NCI-H187 (cell line): ENCODE results near the gene TLE2.
"Not testable (repeated sequence)": the region's sequence is repeated elsewhere in the genome, so short reads cannot be mapped to it uniquely, and the experiment has no call there.

Source experiments
- DNase-seq, 2 experiments: peaks; one replicate each; lab custom pipeline; 2025; lab: John Stamatoyannopoulos, UW

TLE2 gene

DNA sequence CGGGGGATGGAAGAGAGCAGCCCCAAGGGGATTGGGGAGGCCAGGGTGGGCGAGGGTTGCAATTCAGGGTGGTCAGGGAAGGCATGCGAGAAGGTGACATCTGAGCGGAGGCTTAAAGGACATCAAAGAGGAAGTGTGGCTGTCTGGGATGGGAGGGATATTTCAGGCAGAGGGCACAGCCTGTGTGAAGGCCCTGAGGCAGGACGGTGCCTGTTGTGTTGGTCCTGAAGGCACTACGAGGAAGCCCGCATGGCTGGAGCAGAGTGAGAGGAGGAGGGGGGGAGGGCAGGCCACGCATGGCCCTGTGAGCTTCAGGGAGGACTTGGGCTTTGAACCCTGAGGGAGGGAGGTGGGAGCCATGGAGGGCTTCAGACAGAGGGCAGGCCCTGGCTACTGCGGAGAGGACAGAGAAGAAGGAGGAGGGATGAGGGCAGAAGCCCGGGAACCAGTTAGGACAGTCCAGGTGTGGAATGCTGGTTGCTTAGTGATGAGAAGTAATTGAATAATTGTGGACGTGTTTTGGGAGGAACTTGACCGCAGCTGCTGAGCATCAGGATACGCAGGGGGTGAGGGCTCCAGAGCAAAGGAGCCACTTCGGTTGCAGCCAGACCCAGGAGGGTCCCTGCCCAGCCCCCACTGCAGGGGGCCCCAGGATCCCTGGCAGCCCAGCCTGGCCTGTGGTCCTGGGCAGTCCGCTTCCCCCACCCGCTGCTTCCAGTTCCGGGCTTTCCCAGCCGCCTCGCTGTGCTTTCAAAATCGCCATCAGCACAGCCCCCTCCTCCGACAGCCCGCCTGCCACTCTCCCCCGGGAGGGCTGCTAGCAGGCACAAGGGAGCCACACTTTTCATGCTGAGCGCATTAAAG is 45.5 kb downstream of the TLE2 start:
- peak; percentile 93 to 98 for DNase-seq

DNA sequence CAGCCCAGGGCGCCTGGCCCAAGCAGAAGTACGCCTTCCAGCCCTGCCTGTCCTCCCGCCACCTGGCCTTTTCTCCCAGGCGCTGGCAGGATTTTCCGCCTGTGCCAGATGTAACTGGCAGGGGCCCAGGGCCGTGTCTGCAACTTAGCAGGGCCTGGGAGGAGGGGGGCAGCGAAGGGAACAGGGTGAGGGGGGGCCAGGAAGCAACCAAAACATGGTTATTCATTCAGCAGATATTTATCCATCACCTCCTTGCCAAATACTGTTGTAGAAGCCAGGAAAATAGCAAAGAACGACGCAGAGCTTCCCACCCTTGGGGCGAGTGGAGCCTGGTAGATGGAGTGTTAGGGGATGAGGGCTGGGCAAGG is 46.1 kb downstream of the TLE2 start:
- DNase-seq: peak in 1 of 2 experiments; percentile 45

DNA sequence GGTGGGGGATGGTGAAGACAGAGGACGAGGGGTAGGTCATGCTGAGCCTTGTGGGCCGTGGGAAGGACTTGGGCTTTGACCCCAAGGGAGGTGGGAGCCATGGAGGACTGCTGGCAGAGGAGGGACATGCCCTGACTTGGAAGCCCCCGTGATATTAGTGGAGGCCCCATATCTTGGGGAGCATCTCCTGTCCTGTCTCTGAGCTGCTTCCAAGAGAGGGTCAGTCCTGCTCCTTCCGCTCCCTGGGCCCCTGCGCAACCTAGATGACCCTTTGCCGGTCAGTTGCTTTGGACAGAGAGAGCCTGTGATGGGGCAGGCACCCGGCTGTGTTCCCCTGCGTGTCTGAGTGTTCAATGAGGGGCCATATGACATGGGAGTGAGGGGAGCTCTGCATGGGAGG is 46.5 kb downstream of the TLE2 start:
- DNase-seq: no peak

DNA sequence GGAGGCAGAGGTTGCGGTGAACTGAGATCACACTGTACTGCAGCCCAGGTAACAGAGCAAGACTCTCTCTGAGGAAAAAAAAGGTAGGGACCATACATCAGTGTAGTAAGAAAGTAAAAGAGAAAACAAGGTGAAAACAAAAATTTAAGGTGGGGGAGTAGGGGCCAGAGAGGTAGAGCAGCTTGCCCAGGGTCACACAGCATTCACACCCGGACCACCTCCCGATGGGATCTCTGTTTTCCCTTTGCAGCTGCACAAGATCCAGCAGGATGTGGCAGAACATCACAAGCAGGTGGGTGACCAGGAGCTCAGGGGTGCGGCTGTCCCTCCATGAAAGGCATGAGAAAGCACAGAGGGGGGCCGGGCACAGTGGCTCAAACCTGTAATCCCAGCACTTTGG is 47.2 kb downstream of the TLE2 start:
- DNase-seq: no peak

- no peak for DNase-seq
Observed at GRCh38 chr19:2978772-2979171, 50.3 kb downstream of the TLE2 start.

- DNase-seq: no peak
Observed at GRCh38 chr19:2978166-2978767, 50.8 kb downstream of the TLE2 start.

DNA sequence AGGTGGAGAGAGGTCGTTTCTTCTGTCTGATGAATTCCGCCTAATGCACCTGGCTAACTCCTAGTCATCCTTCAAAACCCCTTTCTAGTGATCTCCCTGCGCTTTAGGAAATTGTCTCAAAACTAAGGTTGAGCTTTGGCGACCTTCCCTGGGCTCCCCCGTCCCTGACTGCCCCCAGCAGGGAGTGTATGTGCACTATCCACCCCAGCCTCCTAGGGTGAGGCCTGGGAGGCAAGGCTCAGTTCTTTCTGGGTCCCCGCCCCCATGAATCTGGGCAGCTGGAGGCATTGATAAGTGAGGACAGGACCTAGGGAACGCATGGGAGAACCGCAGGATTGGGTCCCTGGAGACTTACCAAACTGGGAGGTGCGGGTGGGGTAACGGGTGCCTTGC is 51.3 kb downstream of the TLE2 start:
- no peak for DNase-seq

- peak; percentile 95 to 98 for DNase-seq
Observed at GRCh38 chr19:2977001-2977745, 51.9 kb downstream of the TLE2 start, which contains the start of gene TLE6. TLE6 (plus strand) TSS chr19:2977564; CDS start chr19:2978234, 670 bp downstream.

DNA sequence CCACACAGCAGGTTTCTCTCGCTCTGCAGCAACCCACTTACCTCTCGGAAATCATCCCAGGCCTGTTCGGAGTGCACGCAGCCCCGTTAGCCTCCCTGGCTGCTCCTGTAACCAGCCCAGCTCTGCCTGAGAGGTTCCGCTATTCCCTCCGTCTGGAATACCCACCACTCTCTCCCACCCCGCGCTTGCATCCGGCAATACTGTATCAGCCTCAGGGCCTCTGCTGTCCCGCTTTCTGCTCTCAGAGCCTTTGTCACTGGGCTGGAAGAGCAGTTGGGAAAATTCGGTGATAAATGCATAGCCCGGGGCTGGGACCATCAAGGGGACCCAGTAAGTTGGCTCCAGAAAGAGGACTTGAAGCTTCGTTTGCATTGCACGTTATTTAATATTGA is 52.5 kb downstream of the TLE2 start:
- peak in 1 of 2 experiments; percentile 65 for DNase-seq

GRCh38 chr19:2974342-2975041 is 54.6 kb downstream of the TLE2 start:
- no peak for DNase-seq

DNA sequence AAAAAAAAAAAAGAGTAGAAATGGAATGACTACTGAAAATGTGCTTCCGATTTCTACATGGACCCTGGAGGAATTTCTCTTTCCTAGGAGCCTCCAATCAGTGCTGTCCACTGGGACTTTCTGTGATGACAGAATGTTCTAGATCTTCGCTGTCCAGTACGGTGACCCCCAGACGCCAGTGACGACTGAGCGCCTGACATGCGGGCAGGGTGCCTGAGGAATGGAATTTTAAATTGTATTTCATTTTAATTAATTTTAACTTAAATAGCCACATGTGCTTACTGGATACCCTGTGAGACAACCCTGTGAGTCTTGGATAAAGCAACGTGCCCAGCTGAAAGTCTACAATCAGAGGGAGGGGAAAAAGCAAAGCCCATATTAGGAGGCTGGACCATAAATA is 55.9 kb downstream of the TLE2 start:
- no peak for DNase-seq

- no peak for DNase-seq
Observed at GRCh38 chr19:2970201-2970835, 58.8 kb downstream of the TLE2 start.

DNA sequence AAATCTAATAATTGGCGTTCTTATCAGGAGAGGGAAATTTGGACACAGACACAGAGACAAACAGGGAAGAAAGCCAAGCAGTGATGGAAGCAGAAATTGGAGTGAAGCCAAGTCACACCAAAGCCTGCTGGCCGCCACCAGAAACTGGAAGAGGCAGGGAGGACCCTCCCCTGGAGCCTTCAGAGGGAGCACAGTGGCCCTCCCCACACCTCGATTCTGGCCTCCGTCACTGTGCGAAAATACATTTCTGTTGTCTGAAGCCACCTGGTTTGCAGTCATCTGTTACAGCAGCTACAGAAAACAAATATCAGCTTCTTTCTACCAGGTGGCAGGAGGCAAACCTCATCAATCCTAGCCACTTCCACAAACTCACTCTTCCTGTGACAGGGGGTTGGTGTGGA is 60.0 kb downstream of the TLE2 start:
- DNase-seq: peak; percentile 75 to 83

GRCh38 chr19:2967972-2968371 is 61.1 kb downstream of the TLE2 start:
- DNase-seq: no peak

DNA sequence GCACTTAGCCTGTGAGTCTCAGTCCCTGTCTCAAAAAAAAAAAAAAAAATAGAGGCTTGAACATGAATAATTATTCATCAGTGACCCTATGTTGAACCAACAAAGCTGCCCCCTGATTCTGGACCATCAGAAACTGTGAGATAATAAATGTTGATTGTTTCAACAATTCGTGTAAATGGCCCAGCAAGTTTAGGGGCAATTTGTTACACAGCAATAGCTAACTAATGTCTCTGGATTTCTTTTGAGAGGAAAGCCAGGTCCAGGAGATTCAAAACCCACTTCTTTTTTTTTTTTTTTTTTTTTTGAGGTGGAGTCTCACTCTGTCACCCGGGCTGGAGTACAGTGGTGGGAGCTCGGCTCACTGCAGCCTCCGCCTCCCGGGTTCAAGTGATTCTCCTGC is 64.2 kb downstream of the TLE2 start:
- no peak for DNase-seq

DNA sequence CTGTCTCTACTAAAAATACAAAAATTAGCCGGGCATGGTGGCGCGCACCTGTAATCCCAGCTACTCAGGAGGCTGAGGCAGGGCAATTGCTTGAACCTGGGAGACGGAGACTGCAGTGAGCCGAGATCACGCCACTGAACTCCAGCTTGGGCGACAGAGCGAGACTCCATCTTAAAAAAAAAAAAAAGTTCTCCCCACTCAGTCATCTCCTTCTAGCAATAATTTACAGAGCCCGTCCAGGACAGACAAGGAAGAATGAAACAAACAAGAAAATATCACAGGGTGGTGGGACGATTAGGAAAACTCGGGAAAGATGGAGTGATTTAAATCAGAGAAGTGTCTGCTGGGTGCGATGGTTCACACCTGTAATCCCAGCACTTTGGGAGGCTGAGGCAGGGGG is 65.4 kb downstream of the TLE2 start:
- not testable (repeated sequence) for DNase-seq

DNA sequence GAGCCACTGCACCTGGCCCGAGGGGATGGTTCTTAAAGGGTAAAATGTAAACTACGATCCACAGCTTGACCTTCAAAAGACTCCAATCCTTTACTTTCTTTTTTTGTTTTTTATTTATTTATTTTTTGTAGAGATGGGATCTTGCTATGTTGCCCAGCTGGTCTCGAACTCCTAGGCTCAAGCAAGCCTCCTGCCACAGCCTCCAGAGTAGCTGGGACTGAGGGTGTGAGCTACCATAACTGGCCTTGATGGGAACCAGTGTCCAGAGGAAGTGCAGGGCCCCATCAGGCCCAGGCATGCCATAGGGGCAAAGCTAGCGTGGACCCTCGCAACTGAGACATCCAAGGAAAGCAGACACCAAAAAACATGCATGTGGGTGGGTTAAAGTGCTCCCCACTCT is 66.0 kb downstream of the TLE2 start:
- DNase-seq: no peak

- DNase-seq: peak; percentile 69 to 74
Observed at GRCh38 chr19:2962018-2962670, 66.9 kb downstream of the TLE2 start.

DNA sequence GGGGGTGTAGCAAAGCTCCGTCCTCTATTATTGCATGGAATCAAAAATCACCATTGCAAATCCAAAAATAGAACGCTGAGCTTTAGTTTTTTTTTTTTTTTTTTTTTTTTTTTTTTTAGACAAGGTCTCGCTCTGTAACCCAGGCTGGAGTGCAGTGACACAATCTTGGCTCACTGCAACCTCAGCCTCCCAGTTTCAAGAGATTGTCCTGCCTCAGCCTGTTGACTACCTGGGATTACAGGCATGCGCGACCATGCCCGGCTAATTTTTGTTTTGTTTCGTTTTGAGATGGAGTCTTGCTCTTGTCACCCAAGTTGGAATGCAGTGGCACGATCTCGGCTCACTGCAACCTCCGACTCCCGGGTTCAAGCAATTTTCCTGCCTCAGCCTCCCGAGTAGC is 69.0 kb downstream of the TLE2 start:
- no peak for DNase-seq

GRCh38 chr19:2957160-2957559 is 71.9 kb downstream of the TLE2 start:
- DNase-seq: no peak

GRCh38 chr19:2952953-2953481 is 76.1 kb downstream of the TLE2 start:
- no peak for DNase-seq
